HPDE6-E6E7 (cell line): ENCODE data around the gene MESP2.

Source experiments
- DNase-seq: peaks from one replicate; pipeline ENCODE4 v3.0.0; 2011; ENCODE audit warnings: missing footprints; ENCODE audit errors: extremely low spot score

Gene MESP2

GRCh38 chr15:89776274-89777072 is at the start of gene MESP2:
TSS of gene MESP2 (plus strand) at chr15:89776332. CDS start at chr15:89776358, 26 bp downstream.
- peak; percentile 53 for DNase-seq

DNA sequence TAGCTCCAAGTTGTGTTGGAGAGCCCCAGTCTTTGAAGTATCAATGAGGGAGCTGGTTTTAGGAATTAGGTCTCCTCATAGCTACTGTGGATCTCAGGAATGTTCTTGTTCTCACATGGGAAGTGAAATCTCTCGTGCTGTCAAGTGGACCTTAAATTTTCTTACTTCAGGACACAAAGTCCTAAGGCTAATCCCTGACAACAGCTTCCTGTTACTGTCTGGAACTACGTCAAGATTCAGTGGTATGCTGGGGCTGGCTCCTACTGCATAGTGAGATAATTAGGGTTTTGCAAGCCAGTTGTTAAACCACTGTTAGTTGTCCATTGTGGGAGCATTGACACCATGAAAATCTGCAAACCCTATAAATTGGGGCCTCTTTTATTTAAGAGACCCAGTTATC is 47.9 kb upstream of the MESP2 start:
- no peak for DNase-seq

- DNase-seq, result no peak
Observed at GRCh38 chr15:89731275-89731674, 44.9 kb upstream of the MESP2 start.

- no peak for DNase-seq
Observed at GRCh38 chr15:89732451-89733172, 43.5 kb upstream of the MESP2 start.

- DNase-seq, result no peak
Observed at GRCh38 chr15:89735773-89736172, 40.4 kb upstream of the MESP2 start.

DNA sequence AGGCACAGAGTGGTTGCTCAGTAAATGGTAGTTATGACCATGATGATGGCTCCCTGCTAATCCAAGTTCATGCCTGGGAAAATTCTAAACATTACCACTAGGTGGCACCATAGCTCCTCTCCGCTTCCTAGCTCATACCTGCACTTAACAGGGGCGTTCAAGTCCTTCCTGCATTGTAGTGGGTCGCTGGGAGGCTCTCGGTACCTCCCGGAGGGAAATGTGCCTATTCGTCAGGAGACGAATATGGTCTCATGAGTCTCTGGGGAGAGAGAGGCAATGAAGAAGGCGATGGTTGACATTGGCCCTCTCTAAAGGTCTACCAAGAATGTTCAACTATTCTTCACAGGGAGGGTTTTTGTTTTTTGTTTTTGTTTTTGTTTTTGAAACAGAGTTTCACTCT is 36.0 kb upstream of the MESP2 start:
- DNase-seq, result peak; percentile 50

GRCh38 chr15:89743011-89743410 is 33.1 kb upstream of the MESP2 start:
- no peak for DNase-seq

DNA sequence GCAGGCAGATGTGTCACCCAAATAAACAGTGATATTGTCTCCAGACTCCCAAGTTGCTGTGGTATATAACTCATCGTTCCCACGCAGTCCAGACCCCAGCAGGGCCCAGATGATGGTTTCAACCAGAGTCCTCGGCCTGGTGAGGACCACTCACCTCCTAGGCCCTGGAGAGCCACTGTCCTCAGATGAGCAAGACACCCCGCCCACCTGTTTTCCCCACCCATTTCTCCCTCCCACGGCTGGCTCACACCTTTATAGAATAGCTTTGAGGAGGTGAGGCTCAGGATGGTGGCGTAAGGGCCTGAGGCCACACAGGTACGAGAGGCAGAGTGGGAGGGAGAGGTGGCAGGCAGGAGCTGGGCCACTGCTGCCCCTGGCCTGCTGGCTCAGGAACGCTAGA is 32.5 kb upstream of the MESP2 start:
- no peak for DNase-seq

DNA sequence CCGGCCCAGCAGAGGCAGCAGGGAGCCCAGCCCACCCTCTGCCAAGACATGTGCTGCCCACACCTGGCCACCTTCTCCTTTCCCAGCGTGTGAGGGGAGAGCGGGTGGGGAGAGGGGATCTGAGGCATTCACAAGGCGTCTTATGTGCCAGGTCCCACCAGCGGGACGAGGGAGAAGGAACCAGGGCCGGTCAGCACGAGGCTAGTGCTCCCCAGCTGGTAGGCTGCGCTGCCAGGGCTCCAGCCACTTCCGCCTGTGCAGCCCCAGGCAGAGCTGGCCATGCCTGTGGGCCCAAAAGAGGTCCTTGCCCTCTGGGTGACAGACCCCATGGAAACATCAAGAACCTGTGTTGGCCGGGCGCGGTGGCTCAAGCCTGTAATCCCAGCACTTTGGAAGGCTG is 31.0 kb upstream of the MESP2 start:
- no peak for DNase-seq

DNA sequence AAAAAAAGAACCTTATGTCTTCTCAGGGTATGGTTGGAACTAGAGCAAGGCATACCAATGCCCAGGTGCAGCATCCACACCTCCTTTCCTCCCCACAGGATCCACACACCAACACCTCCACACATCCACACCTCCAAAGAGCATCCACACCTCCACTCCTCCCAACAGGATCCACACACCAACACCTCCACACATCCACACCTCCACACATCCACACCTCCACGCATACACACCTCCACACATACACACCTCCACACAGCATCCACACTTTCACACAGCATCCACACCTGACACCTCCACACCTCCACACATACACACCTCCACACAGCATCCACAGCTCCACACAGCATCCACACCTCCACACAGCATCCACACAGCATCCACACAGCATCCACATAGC is 30.4 kb upstream of the MESP2 start:
- no peak for DNase-seq

DNA sequence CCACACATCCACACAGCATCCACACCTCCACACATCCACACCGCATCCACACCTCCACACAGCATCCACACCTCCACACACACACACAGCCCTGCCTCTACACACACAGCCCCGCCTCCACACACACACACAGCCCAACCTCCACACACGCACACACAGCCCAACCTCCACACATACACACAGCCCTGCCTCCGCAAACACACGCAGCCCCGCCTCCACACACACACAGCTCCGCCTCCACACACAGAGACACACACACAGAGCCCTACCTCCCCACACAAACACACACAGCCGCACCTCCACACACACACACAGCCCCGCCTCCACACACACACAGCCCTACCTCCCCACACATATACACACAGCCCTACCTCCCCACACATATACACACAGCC is 29.7 kb upstream of the MESP2 start:
- no peak for DNase-seq

GRCh38 chr15:89747708-89748682 is 28.1 kb upstream of the MESP2 start:
- no peak for DNase-seq

DNA sequence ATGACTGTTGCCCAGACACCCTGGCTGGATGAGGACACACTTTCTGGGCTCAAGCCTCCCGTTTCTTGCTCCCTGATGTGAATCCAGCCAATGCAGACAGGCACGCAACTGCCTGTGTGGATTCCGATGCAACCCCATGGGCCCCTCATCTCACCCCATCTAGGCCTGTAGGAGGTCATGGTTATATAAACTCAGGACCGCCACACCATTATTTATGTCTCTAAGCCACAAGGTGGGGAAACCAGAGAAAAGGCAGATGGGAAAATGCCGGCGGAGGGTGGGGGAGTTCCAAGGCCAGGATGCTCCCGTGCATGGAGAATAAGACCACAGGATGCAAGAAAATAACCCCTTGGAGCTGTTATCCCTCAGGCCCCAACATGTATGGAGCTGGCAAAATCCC is 27.1 kb upstream of the MESP2 start:
- DNase-seq, result no peak

DNA sequence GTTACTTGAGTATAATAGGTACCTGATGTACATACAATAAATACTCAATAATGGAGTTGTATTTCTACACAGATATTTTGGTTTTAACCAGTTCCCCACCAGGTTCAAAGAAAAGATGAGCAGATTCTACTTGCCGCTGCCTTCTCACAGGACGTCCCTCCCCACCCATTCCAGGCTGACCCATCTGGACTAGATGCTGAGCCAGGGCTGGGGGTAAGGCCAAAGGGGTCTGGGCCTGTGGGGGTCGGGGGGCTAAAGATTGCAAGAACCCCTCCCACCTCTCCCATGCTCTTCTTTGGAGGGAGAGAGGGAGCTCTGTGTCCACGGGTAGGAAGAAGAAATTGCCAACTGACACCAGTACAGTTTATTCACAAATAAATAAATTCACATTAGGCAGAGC is 26.6 kb upstream of the MESP2 start:
- no peak for DNase-seq

GRCh38 chr15:89749951-89750559 is 26.1 kb upstream of the MESP2 start:
- no peak for DNase-seq

GRCh38 chr15:89750560-89751542 is 25.3 kb upstream of the MESP2 start, which contains the start of gene MESP1:
TSS of gene MESP1 (minus strand) at chr15:89751249. CDS start at chr15:89751231, 18 bp downstream.
- DNase-seq, result peak; percentile 92

- DNase-seq, result no peak
Observed at GRCh38 chr15:89751748-89752147, 24.4 kb upstream of the MESP2 start.

GRCh38 chr15:89753855-89754254 is 22.3 kb upstream of the MESP2 start:
- DNase-seq, result no peak

GRCh38 chr15:89754361-89755154 is 21.6 kb upstream of the MESP2 start:
- DNase-seq, result no peak
